SK-N-SH (cell line): ENCODE measurements around the gene SLC2A4.

ENCODE experiments used
- EP300 ChIP-seq, 2 experiments: IDR thresholded peaks; 2 replicates each; pipeline versions ENCODE4 v1.4.0 to v1.6.1; 2012; ENCODE audit warnings: borderline replicate concordance in 1 of 2, low read depth in 1 of 2, low read length in 1 of 2
- MAX ChIP-seq: IDR thresholded peaks from 2 replicates; pipeline ENCODE4 v1.4.0; 2012; ENCODE audit warnings: low read depth
- MXI1 ChIP-seq: IDR thresholded peaks from 2 replicates; pipeline ENCODE4 v1.6.1; 2012; ENCODE audit warnings: mild to moderate bottlenecking, low read depth, low read length, improper control_type of control experiment
- NFIC ChIP-seq: IDR thresholded peaks from 2 replicates; pipeline ENCODE4 v1.4.0; 2012; ENCODE audit warnings: borderline replicate concordance
- NRF1 ChIP-seq: IDR thresholded peaks from 2 replicates; pipeline ENCODE4 v1.6.1; 2012; ENCODE audit warnings: low read depth, mild to moderate bottlenecking, low read length
- POLR2AphosphoS5 ChIP-seq: IDR thresholded peaks from 2 replicates; pipeline ENCODE4 v1.6.1; 2012; ENCODE audit warnings: low read depth, low read length
- REST ChIP-seq: IDR thresholded peaks from 2 replicates; pipeline ENCODE4 v1.6.1; 2012; ENCODE audit warnings: mild to moderate bottlenecking, low read depth, low read length, moderate library complexity
- SIN3A ChIP-seq: IDR thresholded peaks from 2 replicates; pipeline ENCODE4 v1.6.1; 2012; ENCODE audit warnings: low read depth, mild to moderate bottlenecking, low read length, moderate library complexity, borderline replicate concordance
- SMC3 ChIP-seq: IDR thresholded peaks from 2 replicates; pipeline ENCODE4 v1.6.1; 2012; ENCODE audit warnings: low read depth, low read length, improper control_type of control experiment
- TF ChIP-seq, protein P1 (sequence below): fragments of 200-600 bp; sonication (generic); IDR thresholded peaks from 2 replicates; pipeline ENCODE4 v1.6.1; 2017; ENCODE audit warnings: antibody characterized with exemption, mild to moderate bottlenecking, moderate library complexity
- TF ChIP-seq, protein P2 (sequence below): IDR thresholded peaks from 2 replicates; pipeline ENCODE4 v1.4.0; 2012; ENCODE audit warnings: low read depth, borderline replicate concordance

- TF ChIP-seq REST (no peak), EP300 (IDR thresholded peaks at IDR 0.05; ENCODE audit: borderline replicate concordance in 1 of 2, low read depth in 1 of 2, low read length in 1 of 2) (no peak), POLR2AphosphoS5 (peak; percentile 85), NRF1 (peak; percentile 30; the same call in 1 of the 2 replicates), SMC3 (no peak), MAX (peak; percentile 49; the same call in 1 of the 2 replicates), MXI1 (peak; percentile 87), SIN3A (peak; percentile 35; the same call in 1 of the 2 replicates), NFIC (no peak)
- TF ChIP-seq, protein P1, sequence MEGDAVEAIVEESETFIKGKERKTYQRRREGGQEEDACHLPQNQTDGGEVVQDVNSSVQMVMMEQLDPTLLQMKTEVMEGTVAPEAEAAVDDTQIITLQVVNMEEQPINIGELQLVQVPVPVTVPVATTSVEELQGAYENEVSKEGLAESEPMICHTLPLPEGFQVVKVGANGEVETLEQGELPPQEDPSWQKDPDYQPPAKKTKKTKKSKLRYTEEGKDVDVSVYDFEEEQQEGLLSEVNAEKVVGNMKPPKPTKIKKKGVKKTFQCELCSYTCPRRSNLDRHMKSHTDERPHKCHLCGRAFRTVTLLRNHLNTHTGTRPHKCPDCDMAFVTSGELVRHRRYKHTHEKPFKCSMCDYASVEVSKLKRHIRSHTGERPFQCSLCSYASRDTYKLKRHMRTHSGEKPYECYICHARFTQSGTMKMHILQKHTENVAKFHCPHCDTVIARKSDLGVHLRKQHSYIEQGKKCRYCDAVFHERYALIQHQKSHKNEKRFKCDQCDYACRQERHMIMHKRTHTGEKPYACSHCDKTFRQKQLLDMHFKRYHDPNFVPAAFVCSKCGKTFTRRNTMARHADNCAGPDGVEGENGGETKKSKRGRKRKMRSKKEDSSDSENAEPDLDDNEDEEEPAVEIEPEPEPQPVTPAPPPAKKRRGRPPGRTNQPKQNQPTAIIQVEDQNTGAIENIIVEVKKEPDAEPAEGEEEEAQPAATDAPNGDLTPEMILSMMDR = 0 out of 2 replicates have a peak, but pooled peaks have one; percentile 9
- TF ChIP-seq, protein P2, sequence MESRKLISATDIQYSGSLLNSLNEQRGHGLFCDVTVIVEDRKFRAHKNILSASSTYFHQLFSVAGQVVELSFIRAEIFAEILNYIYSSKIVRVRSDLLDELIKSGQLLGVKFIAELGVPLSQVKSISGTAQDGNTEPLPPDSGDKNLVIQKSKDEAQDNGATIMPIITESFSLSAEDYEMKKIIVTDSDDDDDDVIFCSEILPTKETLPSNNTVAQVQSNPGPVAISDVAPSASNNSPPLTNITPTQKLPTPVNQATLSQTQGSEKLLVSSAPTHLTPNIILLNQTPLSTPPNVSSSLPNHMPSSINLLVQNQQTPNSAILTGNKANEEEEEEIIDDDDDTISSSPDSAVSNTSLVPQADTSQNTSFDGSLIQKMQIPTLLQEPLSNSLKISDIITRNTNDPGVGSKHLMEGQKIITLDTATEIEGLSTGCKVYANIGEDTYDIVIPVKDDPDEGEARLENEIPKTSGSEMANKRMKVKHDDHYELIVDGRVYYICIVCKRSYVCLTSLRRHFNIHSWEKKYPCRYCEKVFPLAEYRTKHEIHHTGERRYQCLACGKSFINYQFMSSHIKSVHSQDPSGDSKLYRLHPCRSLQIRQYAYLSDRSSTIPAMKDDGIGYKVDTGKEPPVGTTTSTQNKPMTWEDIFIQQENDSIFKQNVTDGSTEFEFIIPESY = peak; percentile 76; the same call in 1 of the 2 replicates
These were observed 48.0 kb downstream of the SLC2A4 start for GRCh38 chr17:7329374-7329996.
